Renal cortical epithelial cell (primary cell): ENCODE data around the gene FOXP2. TPM values are rescaled to one million over a fixed set of nuclear protein-coding genes. Genes with fewer than 3 reads are reported as not detected.
"Not testable (repeated sequence)": the region's sequence is repeated elsewhere in the genome, so short reads cannot be mapped to it uniquely, and the experiment has no call there.

ENCODE experiments used
- DNase-seq: peaks from one replicate; pipeline ENCODE4 v3.0.0-alpha.2; 2011; ENCODE audit warnings: low read depth
- total RNA-seq: library from RNA; depleted of rRNA; stranded (reverse); fragments of >200 nt; gene quantifications from 2 replicates; pipeline ENCODE4 v1.2.3, GENCODE V29; 2014

The FOXP2 gene
- total RNA-seq, 1 donor from 2014 or later = 0.15 TPM

GRCh38 chr7:114590298-114590697 is 175.7 kb downstream of the FOXP2 start:
- DNase-seq = no peak

- no peak for DNase-seq
Measured at GRCh38 chr7:114598946-114599345, 184.3 kb downstream of the FOXP2 start.

- DNase-seq = no peak
Measured at GRCh38 chr7:114606100-114606499, 191.5 kb downstream of the FOXP2 start.

- not testable (repeated sequence) for DNase-seq
Measured at GRCh38 chr7:114608822-114609221, 194.2 kb downstream of the FOXP2 start.

GRCh38 chr7:114620208-114620607 is 205.6 kb downstream of the FOXP2 start:
- no peak for DNase-seq

GRCh38 chr7:114622221-114622620 is 207.6 kb downstream of the FOXP2 start:
- DNase-seq = no peak

GRCh38 chr7:114623146-114623545 is 208.5 kb downstream of the FOXP2 start:
- DNase-seq = no peak

- DNase-seq = no peak
Measured at GRCh38 chr7:114627231-114627630, 212.6 kb downstream of the FOXP2 start.

- no peak for DNase-seq
Measured at GRCh38 chr7:114628362-114628761, 213.7 kb downstream of the FOXP2 start.

GRCh38 chr7:114629762-114630161 is 215.1 kb downstream of the FOXP2 start:
- DNase-seq = no peak

GRCh38 chr7:114630201-114630990 is 215.8 kb downstream of the FOXP2 start:
- peak; percentile 11 for DNase-seq

GRCh38 chr7:114631249-114631822 is 216.7 kb downstream of the FOXP2 start:
- DNase-seq = no peak

- DNase-seq = no peak
Measured at GRCh38 chr7:114639451-114639850, 224.8 kb downstream of the FOXP2 start.

- DNase-seq = no peak
Measured at GRCh38 chr7:114644455-114644854, 229.8 kb downstream of the FOXP2 start.

GRCh38 chr7:114645451-114645850 is 230.8 kb downstream of the FOXP2 start:
- DNase-seq = peak; percentile 35

- no peak for DNase-seq
Measured at GRCh38 chr7:114647518-114647917, 232.9 kb downstream of the FOXP2 start.

GRCh38 chr7:114648117-114648516 is 233.5 kb downstream of the FOXP2 start:
- DNase-seq = no peak

GRCh38 chr7:114648680-114649079 is 234.1 kb downstream of the FOXP2 start:
- no peak for DNase-seq

GRCh38 chr7:114649689-114650088 is 235.1 kb downstream of the FOXP2 start:
- DNase-seq = no peak

- DNase-seq = no peak
Measured at GRCh38 chr7:114650491-114650890, 235.9 kb downstream of the FOXP2 start.

GRCh38 chr7:114652041-114652440 is 237.4 kb downstream of the FOXP2 start:
- no peak for DNase-seq

- DNase-seq = no peak
Measured at GRCh38 chr7:114653364-114654088, 238.9 kb downstream of the FOXP2 start.

- DNase-seq = no peak
Measured at GRCh38 chr7:114656466-114656865, 241.9 kb downstream of the FOXP2 start.
